GM21717 (cell line): ENCODE results near the gene SGK2.
"Not testable (repeated sequence)": the region's sequence is repeated elsewhere in the genome, so short reads cannot be mapped to it uniquely, and the experiment has no call there.

Experiments used
- ATAC-seq: cut with Tn5 transposase; IDR thresholded peaks from one replicate; pipeline ENCODE4 v1.9.1; 2021; ENCODE audit warnings: mild to moderate bottlenecking, moderate library complexity; ENCODE audit not compliant: unreplicated experiment

SGK2 gene

DNA sequence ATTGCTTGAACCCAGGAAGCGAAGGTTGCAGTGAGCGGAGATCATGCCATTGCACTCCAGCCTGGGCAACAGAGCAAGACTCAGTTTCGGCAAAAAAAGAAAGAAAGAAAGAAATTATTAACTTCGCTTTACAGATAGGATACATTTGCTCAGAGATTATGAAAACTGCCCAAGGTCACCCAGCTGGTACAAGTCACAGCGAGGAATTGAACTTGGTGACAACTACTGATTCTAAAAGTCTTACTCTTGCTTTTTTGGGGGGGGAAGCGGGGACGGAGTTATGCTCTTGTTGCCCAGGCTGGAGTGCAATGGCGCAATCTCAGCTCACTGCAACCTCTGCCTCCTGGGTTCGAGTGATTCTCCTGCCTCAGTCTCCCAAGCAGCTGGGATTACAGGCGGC is 29.7 kb downstream of the SGK2 start:
- not testable (repeated sequence) for ATAC-seq

DNA sequence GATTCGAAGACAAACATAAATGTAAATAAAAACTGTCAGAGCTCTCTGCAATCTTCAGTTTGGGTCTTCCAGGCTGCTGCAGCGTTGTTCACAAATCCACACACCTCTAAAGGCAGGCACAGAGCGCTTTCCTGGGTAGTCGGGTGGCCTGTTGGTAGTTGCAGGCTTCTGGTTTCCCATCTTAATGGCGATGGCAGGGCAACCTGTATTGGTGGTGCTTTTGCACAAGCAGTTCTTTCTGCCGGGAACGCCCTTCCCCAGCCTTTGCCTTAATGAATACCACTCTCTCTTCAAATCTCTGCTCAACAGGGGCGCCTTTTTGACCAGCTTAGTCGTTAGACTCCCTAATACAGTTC is 31.2 kb downstream of the SGK2 start:
- no peak for ATAC-seq

DNA sequence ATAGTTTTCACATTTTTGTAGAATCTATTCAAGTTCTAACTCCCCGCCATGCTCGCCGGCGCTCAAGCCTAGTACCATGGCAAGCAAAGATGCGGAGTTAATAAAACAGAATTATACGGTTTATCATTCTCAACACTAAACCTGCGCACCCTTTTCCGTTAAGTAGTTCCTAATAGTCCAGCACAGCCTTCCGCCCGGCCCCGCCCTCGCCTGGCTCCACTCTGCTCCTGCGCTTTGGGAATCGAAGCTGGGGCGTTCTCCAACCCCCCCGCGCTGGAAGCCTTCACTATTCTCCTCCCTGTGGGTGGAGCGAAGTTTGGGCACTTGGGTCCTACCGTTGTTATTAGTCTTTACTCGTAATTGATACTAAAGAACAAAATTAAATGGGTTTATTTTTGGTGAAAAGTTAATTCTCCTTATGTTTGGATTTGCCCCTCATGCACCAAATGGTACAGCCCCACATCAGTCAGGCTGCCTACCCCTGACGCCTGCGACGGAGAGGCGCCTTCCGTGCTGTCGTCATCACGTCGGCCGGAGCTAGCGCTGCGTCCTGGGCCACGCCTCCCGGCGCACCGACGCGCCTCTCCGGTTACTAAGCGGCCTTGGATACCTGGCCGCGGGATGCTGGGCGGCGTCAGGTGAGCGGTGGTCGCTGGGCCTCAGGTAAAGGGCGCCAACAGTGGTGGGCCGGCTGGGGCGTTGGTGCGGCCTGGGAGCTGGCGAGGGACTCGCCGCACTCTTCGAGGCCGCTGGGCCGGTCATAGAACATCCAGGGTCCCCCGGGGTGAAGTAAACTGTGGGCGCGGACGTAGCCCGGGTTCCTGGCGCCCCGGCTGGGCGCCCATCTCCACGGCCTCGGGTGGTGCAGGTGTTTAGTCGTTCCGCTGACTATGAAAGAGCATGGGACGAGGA is 31.8 kb downstream of the SGK2 start, which contains the start of gene IFT52:
TSS of gene IFT52 (plus strand) at position 546 of the 912 bp plus-strand sequence. CDS start 3,762 bp downstream, outside the sequence.
- peak; percentile 98 for ATAC-seq

DNA sequence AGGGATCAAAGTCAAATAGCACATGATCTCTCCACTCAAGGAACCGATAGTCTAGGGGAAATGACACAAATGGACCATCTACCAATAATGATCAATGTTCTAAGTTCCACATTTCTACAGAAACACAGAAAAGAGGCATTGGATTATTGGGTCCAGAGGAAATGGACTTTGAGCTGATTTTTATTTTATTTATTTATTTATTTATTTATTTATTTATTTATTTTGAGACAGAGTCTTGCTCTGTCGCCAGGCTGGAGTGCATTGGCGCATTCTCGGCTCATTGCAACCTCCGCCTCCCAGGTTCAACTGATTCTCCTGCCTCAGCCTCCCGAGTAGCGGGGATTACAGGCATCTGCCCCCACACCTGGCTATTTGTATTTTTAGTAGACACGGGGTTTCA is 43.1 kb downstream of the SGK2 start:
- not testable (repeated sequence) for ATAC-seq

DNA sequence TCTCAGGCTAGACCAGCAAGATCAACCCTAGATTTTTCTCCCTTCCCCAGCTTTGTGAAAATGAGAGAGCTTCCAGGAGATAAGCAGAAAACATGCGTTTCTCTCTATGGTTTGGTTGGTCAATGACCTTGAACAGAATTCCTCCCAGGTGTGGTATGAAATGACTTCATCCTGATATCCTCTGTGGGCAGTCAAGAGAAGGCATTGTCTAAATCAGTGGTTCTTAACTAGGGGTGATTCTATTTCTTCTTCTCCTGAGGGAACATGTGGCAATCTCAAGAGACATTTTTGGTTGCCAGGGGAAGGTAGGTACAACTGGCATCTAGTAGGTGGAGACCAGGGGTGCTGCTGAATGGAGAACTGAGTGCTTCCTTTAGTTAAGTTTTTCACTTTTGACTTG is 44.3 kb downstream of the SGK2 start:
- ATAC-seq: no peak

DNA sequence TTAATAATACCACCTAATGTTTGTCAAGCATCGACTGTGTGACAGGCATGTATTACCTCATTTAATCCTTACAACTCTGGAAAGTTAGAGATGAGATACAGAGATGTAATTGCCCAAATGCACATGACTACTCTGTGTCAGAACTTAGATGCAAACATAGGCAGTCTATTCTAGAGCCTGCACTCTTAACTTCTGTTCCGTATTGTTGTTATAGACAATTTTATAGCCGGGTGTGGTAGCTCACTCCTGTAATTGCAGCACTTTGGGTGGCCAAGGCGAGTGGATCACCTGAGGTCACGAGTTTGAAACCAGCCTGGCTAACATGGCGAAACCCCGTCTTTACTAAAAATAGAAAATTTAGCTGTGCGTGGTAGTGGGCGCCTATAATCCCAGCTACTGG is 46.9 kb downstream of the SGK2 start:
- no peak for ATAC-seq

DNA sequence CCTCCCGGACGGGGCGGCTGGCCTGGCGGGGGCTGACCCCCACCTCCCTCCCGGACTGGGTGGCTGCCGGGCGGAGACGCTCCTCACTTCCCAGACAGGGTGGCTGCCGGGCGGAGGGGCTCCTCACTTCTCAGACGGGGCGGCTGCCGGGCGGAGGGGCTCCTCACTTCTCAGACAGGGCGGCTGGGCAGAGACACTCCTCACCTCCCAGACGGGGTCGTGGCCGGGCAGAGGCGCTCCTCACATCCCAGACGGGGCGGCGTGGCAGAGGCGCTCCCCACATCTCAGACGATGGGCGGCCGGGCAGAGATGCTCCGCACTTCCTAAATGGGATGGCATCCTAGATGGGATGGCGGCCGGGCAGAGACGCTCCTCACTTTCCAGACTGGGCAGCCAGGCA is 48.5 kb downstream of the SGK2 start:
- not testable (repeated sequence) for ATAC-seq

DNA sequence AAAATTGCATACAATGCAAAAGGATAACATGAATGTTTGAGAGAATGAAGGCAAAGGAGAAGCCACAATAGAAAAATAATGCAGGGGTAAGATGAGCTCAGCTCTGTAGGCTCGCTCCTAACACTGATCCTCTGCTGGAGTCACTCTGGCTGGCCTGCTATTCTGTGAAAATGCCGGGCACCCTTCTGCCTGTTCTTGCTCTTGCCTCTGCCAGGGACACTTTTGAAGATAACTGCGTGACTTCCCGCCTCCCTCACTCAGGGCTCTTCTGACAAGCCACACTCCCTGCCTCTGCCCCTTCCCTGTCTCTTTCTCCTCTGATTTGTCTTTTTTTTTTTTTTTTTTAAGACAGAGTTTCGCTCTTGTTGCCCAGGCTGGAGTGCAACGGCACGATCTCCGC is 72.8 kb downstream of the SGK2 start:
- no peak for ATAC-seq
